ENCODE measurements around the gene SHQ1.

DNA sequence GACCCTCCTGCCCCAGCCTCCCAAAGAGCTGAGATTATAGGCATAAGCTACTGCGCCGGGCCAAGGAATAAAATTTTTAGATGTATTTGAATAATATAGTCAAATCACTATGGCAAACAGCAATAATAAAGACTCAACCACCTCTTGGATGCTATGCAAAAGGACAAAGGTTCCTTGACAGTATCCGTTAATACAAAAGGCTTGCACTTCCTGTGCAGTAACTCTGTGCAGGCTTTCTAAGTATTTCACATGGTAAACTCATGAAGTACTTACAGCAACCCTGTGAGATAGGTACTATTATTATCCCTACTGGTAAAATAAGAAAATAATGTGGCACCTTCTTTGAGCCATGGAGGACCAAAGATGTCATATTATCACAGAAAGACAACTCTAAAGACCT lies 86.8 kb downstream of the SHQ1 start:
- TF ChIP-seq POLR2AphosphoS5 (IDR thresholded peaks at IDR 0.05; ENCODE audit: borderline replicate concordance, low read depth, low read length) = no peak
- no peak for TF ChIP-seq EZH2 (IDR thresholded peaks at IDR 0.05)
- TF ChIP-seq FOXP2 (optimal IDR thresholded peaks at IDR 0.05; ENCODE audit: control extremely low read depth, extremely low read length, insufficient read depth) = no peak

Data from SK-N-MC (cell line).